Measurements from ENCODE around the gene C1orf167. TPM values are rescaled to one million over a fixed set of nuclear protein-coding genes. Genes with fewer than 3 reads are reported as not detected.

Gene C1orf167
- total and polyA plus RNA-seq, 2 of the 13 experiments (the other 11 are each of a cell fraction or from before 2014, with no cell fraction given): not detected

- TF ChIP-seq ARID4A (CRISPR knock-in tag; IDR thresholded peaks at IDR 0.05; ENCODE audit: borderline replicate concordance) (peak; percentile 19; the same call in 1 of the 2 replicates), ZNF687 (CRISPR knock-in tag; IDR thresholded peaks at IDR 0.05) (peak; percentile 63), ZFP91 (CRISPR knock-in tag; IDR thresholded peaks at IDR 0.05; ENCODE audit: borderline replicate concordance) (peak; percentile 24; the same call in 1 of the 2 replicates), KDM5A (IDR thresholded peaks at IDR 0.05; ENCODE audit: borderline replicate concordance, low read length) (no peak), ZFX (CRISPR knock-in tag; IDR thresholded peaks at IDR 0.05; ENCODE audit: low read depth) (peak; percentile 71), GATA4 (IDR thresholded peaks at IDR 0.05; ENCODE audit: borderline replicate concordance, low read depth) (no peak), POGZ (CRISPR knock-in tag; IDR thresholded peaks at IDR 0.05) (no peak), ZNF343 (CRISPR knock-in tag; IDR thresholded peaks at IDR 0.05) (no peak), EZH2 (conservative IDR thresholded peaks at IDR 0.05; ENCODE audit: low read depth, low read length) (no peak), ZNF790 (CRISPR knock-in tag; IDR thresholded peaks at IDR 0.05; ENCODE audit: borderline replicate concordance) (no peak), ZBED4 (CRISPR knock-in tag; IDR thresholded peaks at IDR 0.05; ENCODE audit: borderline replicate concordance) (no peak), ELF4 (CRISPR knock-in tag; IDR thresholded peaks at IDR 0.05; ENCODE audit: borderline replicate concordance) (no peak)
These were observed 32.2 kb upstream of the C1orf167 start (continued) for GRCh38 chr1:11729498-11730428.

Measured in HepG2 (cell line).